Esophagus muscularis mucosa (tissue), 4 donors: Measurements from ENCODE around the gene DCAF6. TPM values are rescaled to one million over a fixed set of nuclear protein-coding genes. Genes with fewer than 3 reads are reported as not detected.

ENCODE experiments used
- DNase-seq: peaks from one replicate; pipeline ENCODE4 v3.0.0-alpha.2; 2017; ENCODE audit errors: extremely low spot score
- H3K27ac ChIP-seq, 4 donors: fragments of 200-600 bp; sonication (generic); replicated peaks in 1 of 4; 1 replicate in 3 of 4; 2 replicates in 1 of 4; pipeline ENCODE4 v1.5.1; 2016 to 2019; ENCODE audit warnings: mild to moderate bottlenecking in 1 of 4
- H3K27me3 ChIP-seq, 4 donors: fragments of 200-600 bp; sonication (generic); one replicate each; pipeline versions ENCODE4 v1.5.1 to v1.6.0; 2016 to 2019
- H3K36me3 ChIP-seq, 4 donors: fragments of 200-600 bp; sonication (generic); one replicate each; pipeline ENCODE4 v1.5.1; 2016 to 2019
- H3K4me1 ChIP-seq, 4 donors: fragments of 200-600 bp; sonication (generic); one replicate each; pipeline ENCODE4 v1.5.1; 2016 to 2019
- H3K4me3 ChIP-seq, 4 donors: fragments of 200-600 bp; sonication (generic); 1 replicate in 2 of 4; 2 replicates in 2 of 4; pipeline ENCODE4 v1.5.1; 2016 to 2019; ENCODE audit warnings: mild to moderate bottlenecking in 4 of 4, moderate library complexity in 1 of 4
- H3K9me3 ChIP-seq, 4 donors: fragments of 200-600 bp; sonication (generic); 1 replicate in 3 of 4; 2 replicates in 1 of 4; pipeline ENCODE4 v1.5.1; 2016 to 2019
- EP300 ChIP-seq: sonication (generic); formaldehyde crosslinking; IDR thresholded peaks from one replicate; pipeline ENCODE4 v1.6.1; 2017; ENCODE audit warnings: antibody characterized with exemption
- POLR2A ChIP-seq: fragments of 450-650 bp; IDR thresholded peaks from one replicate; pipeline ENCODE4 v1.6.1; 2017; ENCODE audit warnings: antibody characterized with exemption, moderate library complexity, mild to moderate bottlenecking, low read depth
- POLR2AphosphoS5 ChIP-seq, 2 donors: sonication (generic); formaldehyde crosslinking; IDR thresholded peaks; one replicate each; pipeline ENCODE4 v1.6.1; 2017; ENCODE audit warnings: antibody characterized with exemption in 2 of 2
- WGBS: methylation state at CpG from one replicate; pipeline ENCODE4 v1.1.5; 2018; 5-methylcytosine and 5-hydroxymethylcytosine counted together
- intact Hi-C: fragments of 100-400 bp; cut with DNase I; formaldehyde crosslinking; loops from one replicate; pipeline ENCODE4 v1.15.1; 2023
- total RNA-seq, 4 donors: library from RNA; depleted of rRNA; stranded (reverse); fragments of >200 nt; gene quantifications; one replicate each; pipeline versions ENCODE4 v1.1.0 to v1.2.1, GENCODE V29; 2016
- TF ChIP-seq, protein P1 (sequence below), 3 experiments: fragments of 200-600 bp in 2 of 3; fragments of 450-650 bp in 1 of 3; sonication (generic) in 2 of 3; IDR thresholded peaks; one replicate each; pipeline ENCODE4 v1.5.1; 2017 to 2019; ENCODE audit warnings: antibody characterized with exemption in 3 of 3, mild to moderate bottlenecking in 2 of 3, moderate library complexity in 1 of 3

DCAF6 gene
- total RNA-seq, 4 donors from 2014 or later, result 80.4 to 110 (median 93.9) TPM

DNA sequence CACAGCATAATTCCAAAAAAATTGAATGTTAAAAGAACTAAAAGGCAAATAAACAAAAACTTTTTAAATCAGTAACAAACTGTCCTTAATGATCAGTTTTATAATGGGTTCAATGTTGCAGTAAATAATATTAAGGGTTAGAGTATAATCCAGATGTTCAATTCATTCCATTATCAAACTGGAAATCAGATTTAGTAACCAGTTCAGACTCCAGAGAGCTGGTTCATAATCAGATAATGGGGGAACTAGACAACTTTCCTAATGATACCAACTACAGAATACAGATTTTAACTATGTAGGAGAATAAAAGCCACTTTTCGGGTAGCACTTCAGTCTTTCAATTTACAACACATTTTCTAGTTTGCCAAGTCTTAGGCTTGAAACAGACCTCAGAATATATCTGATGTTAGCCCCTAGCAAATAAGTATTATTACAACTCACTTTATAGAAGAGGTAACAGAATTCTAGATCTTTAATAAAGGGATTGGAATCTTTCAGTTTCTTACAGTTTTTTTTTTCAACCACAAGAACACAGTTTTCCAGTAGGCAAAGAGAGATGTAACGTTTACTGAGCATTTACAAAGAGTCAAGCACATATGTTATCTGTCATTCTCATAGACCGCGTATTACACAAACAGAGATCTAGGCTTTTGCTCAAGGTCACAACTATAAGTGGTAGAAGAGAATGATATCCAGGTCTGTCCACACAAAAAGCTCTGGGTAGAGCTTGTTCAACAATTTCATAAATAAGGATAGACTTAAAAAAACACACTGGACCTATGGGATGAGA, 1.9 kb upstream of the DCAF6 start:
- intact Hi-C loops, result loop anchor here (5.0 kb wide), 1 partner anchor 148 kb away; no protein-coding TSS in a partner anchor
- no peak for TF ChIP-seq POLR2A
- no peak for TF ChIP-seq POLR2AphosphoS5 (IDR thresholded peaks at IDR 0.05)
- TF ChIP-seq, protein P1, sequence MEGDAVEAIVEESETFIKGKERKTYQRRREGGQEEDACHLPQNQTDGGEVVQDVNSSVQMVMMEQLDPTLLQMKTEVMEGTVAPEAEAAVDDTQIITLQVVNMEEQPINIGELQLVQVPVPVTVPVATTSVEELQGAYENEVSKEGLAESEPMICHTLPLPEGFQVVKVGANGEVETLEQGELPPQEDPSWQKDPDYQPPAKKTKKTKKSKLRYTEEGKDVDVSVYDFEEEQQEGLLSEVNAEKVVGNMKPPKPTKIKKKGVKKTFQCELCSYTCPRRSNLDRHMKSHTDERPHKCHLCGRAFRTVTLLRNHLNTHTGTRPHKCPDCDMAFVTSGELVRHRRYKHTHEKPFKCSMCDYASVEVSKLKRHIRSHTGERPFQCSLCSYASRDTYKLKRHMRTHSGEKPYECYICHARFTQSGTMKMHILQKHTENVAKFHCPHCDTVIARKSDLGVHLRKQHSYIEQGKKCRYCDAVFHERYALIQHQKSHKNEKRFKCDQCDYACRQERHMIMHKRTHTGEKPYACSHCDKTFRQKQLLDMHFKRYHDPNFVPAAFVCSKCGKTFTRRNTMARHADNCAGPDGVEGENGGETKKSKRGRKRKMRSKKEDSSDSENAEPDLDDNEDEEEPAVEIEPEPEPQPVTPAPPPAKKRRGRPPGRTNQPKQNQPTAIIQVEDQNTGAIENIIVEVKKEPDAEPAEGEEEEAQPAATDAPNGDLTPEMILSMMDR (IDR thresholded peaks at IDR 0.05), result no peak
- TF ChIP-seq EP300, result no peak
- Histone ChIP-seq H3K4me1 (peaks cover 29 to 62% (median 48%) of the 10 kb centered on the region in 4 donors), H3K27ac (peak overlapping the region; percentile 90 to 99 (median 98)), H3K27me3 (no peaks in the 10 kb centered on the region), H3K4me3 (peak overlapping the region; percentile 86 to 98 (median 94)), H3K36me3 (no peaks in the 10 kb centered on the region), H3K9me3 (no peaks in the 10 kb centered on the region)
- no peak for DNase-seq
- WGBS, result 16% methylated on average over 4 of the region's 4 CpGs

DNA sequence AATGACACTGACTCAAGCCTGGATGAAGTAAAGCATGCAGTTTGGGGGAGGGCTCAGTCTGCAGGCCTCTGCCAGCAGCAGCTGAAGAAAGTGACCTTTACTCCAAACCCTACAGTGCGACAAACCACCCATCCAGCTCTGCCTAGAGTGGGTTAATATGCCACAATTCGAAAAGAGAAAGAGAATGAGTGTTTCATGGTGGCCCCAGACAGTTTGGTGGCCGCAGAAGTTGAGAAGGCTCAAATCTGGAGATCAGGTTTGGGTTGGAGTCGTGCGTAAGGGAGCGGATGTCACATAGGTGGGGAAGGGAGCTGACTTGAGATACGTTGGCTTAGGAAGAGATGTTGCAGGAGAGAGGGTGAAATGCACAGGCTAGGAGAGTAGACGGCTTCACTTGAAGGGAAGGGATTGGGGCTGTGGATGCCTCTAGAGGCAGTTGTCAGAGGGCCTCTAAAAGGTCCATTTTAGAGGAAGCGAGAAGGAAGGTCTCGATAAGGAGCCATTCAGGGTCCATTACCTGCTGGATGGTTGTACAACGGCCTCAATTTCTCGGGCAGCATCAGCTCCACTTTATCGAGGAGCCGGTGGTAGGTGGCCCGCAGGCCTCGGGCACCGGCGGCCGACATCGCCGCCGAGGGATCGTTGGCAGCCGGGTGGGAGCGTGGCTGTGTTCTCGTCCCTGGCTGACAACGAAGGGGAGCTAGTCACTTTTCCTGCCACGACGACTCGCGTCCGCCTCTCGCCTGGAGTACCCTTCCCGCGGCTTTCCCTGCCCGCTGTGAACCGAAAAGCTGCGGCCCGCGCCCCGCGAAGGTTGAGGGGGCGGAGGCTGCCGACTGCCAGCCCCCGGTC, 1.0 kb upstream of the DCAF6 start:
- H3K27ac ChIP-seq, result peak overlapping the region; percentile 90 to 99 (median 98)
- DNase-seq, result no peak
- under 1% methylated on average over 27 of the region's 45 CpGs for WGBS
- peak overlapping the region; percentile 86 to 98 (median 94) for H3K4me3 ChIP-seq
- no peaks in the 10 kb centered on the region for H3K27me3 ChIP-seq
- no peaks in the 10 kb centered on the region for H3K9me3 ChIP-seq
- no peaks in the 10 kb centered on the region for H3K36me3 ChIP-seq
- H3K4me1 ChIP-seq, result peaks cover 29 to 62% (median 47%) of the 10 kb centered on the region in 4 donors
- intact Hi-C loops, result loop anchor here (2.0 to 5.0 kb wide), 2 partner anchors 147 to 221 kb away; no protein-coding TSS in a partner anchor
- peak in 1 of 2 donors; percentile 93 for TF ChIP-seq POLR2AphosphoS5 (IDR thresholded peaks at IDR 0.05)
- TF ChIP-seq, protein P1 (IDR thresholded peaks at IDR 0.05), result no peak
- TF ChIP-seq EP300, result no peak
- peak; percentile 73 for TF ChIP-seq POLR2A

DNA sequence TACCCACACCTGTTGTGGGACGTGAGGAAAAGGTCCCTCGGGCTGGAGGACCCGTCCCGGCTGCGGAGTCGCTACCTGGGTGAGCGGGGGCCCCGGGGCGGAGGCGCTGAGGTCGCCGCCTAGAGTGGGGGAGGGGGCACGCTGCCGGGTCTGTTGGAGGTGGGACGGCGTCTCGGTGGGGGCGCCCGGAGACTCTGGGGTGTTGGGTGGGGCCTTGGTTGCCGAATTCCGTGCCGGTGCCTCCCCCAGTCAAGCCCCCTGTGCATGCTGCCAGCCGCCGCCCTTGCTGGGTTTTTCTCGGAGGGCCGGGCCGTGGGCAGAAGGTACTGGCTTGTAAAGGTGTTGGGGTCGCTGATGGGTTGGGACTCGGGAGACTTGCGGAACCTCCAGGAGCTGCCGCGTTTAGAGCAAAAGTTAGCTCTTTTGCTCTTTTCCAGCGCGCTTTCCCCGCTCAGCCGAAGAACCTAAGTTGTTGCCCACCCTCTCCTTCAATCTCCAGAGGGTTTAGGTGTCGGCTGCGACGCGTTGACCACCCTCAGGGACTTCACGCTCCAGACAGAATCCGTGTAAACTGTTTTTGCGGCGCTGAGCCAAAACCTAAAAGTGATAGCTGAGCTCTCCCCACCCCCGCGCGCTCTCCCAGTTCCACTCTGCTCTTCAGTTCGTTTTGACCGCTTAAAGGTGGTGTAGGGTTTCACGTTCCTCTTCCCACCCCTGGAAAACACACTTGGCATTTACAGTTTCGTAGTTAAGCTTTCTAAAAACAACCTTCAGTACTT, 636 bp downstream of the DCAF6 start, which contains the start of gene MPC2:
Gene MPC2, minus strand, starts transcription at position 143 of the 779 bp plus-strand sequence. CDS start 1,231 bp downstream, outside the sequence.
- H3K9me3 ChIP-seq, result no peaks in the 10 kb centered on the region
- peaks cover 29 to 70% (median 49%) of the 10 kb centered on the region in 4 donors for H3K4me1 ChIP-seq
- no peaks in the 10 kb centered on the region for H3K27me3 ChIP-seq
- DNase-seq, result peak; percentile 93
- peak within 1 kb of the TSS; percentile 90 to 99 (median 98) for H3K27ac ChIP-seq
- intact Hi-C loops, result loop anchor here (2.0 to 5.0 kb wide), 2 partner anchors 145 to 222 kb away; no protein-coding TSS in a partner anchor
- WGBS, result 0% methylated on average over 29 of the region's 51 CpGs
- peak; percentile 64 to 66 for TF ChIP-seq POLR2AphosphoS5 (IDR thresholded peaks at IDR 0.05)
- TF ChIP-seq POLR2A, result no peak
- TF ChIP-seq EP300, result no peak
- TF ChIP-seq, protein P1 (IDR thresholded peaks at IDR 0.05), result no peak
- peak within 1 kb of the TSS; percentile 86 to 98 (median 94) for H3K4me3 ChIP-seq
- peaks cover 0 to 4% (median 0%) of the 10 kb centered on the region in 4 donors for H3K36me3 ChIP-seq

DNA sequence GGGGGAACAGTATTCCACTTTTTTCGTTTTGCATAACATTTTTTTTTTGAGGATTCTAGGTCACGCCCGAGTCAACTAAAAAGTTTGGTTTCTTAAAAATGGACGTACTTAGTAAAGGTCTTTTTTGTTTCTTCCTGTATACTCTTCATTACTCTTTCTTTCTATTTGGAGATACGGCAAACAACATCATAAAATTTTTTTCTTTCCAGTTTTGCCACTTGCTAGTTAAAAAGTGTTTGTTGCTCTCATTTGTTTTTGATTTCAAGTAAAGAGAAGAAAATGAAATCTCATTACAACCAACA, 1.2 kb downstream of the DCAF6 start:
- Histone ChIP-seq H3K9me3 (no peaks in the 10 kb centered on the region), H3K4me1 (peaks cover 25 to 66% (median 44%) of the 10 kb centered on the region in 4 donors), H3K4me3 (peak overlapping the region; percentile 86 to 98 (median 94)), H3K27me3 (no peaks in the 10 kb centered on the region), H3K27ac (peak overlapping the region; percentile 90 to 99 (median 98)), H3K36me3 (peaks cover 0 to 5% (median 0%) of the 10 kb centered on the region in 4 donors)
- TF ChIP-seq, protein P1 (IDR thresholded peaks at IDR 0.05), result no peak
- TF ChIP-seq EP300 (no peak), POLR2A (no peak), POLR2AphosphoS5 (IDR thresholded peaks at IDR 0.05) (no peak)
- WGBS, result 1% methylated on average over 5 of the region's 5 CpGs
- intact Hi-C loops, result loop anchor here (2.0 to 5.0 kb wide), 2 partner anchors 145 to 223 kb away; no protein-coding TSS in a partner anchor
- DNase-seq, result no peak
